Adrenal gland (tissue), 12 donors: ENCODE data around the gene UNC5CL. TPM values are rescaled to one million over a fixed set of nuclear protein-coding genes. Genes with fewer than 3 reads are reported as not detected.

ENCODE experiments used
- DNase-seq, 7 donors: peaks; one replicate each; pipeline ENCODE4 v3.0.0-alpha.2; 2019 to 2020
- H3K27ac ChIP-seq, 5 donors: fragments of 200-600 bp; sonication (generic) in 4 of 5; 1 replicate in 3 of 5; 2 replicates in 2 of 5; pipeline versions ENCODE4 v1.5.1 to v1.8.0; 2016 to 2020; ENCODE audit warnings: mild to moderate bottlenecking in 1 of 5
- H3K27me3 ChIP-seq: fragments of 200-600 bp; 2 replicates; pipeline ENCODE4 v1.8.0; 2021
- H3K36me3 ChIP-seq, 2 donors: fragments of 200-600 bp; replicated peaks in 1 of 2; 1 replicate in 1 of 2; 2 replicates in 1 of 2; pipeline versions ENCODE4 v1.5.1 to v1.8.0; 2018 to 2022
- H3K4me1 ChIP-seq, 2 donors: fragments of 200-600 bp; replicated peaks in 1 of 2; 1 replicate in 1 of 2; 2 replicates in 1 of 2; pipeline versions ENCODE4 v1.5.1 to v1.8.0; 2018 to 2021
- H3K4me3 ChIP-seq, 4 donors: fragments of 200-600 bp; sonication (generic) in 3 of 4; one replicate each; pipeline ENCODE4 v1.5.1; 2016 to 2018
- H3K9me3 ChIP-seq, 3 donors: fragments of 200-600 bp; sonication (generic) in 1 of 3; replicated peaks in 1 of 3; 1 replicate in 2 of 3; 2 replicates in 1 of 3; pipeline versions ENCODE4 v1.5.1 to v1.8.0; 2016 to 2021
- POLR2A ChIP-seq, 2 donors: fragments of 450-650 bp; IDR thresholded peaks; one replicate each; pipeline ENCODE4 v1.6.1; 2017; ENCODE audit warnings: antibody characterized with exemption in 2 of 2, mild to moderate bottlenecking in 2 of 2, moderate library complexity in 1 of 2
- WGBS, 4 donors: extraction: QIAGEN DNeasy Blood & Tissue Kit in 2 of 4; methylation state at CpG; one replicate each; pipeline versions ENCODE4 v1.1.5 to v1.1.7; 2013 to 2017; 5-methylcytosine and 5-hydroxymethylcytosine counted together
- intact Hi-C, 2 donors: fragments of 100-400 bp; cut with DNase I; formaldehyde crosslinking; loops; one replicate each; pipeline versions ENCODE4 v1.14.1 to v1.15.0; 2022 to 2023
- polyA plus RNA-seq, 3 donors: library from polyadenylated mRNA; stranded (reverse); fragments of 200-250 nt in 2 of 3; fragments of 350-450 nt in 1 of 3; fragmentation: Illumina TruSeq in 1 of 3; extraction: RNeasy Lipid Tissue Mini Kit (QIAGEN cat#74804) in 1 of 3; gene quantifications; one replicate each; pipeline ENCODE4 v1.2.3, GENCODE V29; 2013 to 2014
- total RNA-seq, 9 donors: library from RNA; depleted of rRNA in 4 of 9; stranded (reverse); fragments of >200 nt in 4 of 9; fragments of 120-200 nt in 1 of 9; fragmentation: NEBNext Ultra II Directional in 1 of 9; extraction: Animal tissue kit (Norgen Biotek cat#: 25700) in 1 of 9; gene quantifications; one replicate each; pipeline versions ENCODE4 v1.1.0 to v1.2.4, GENCODE V29; 2013 to 2023
- TF ChIP-seq, protein P1 (sequence below), 6 experiments: fragments of 450-650 bp in 4 of 6; fragments of 200-600 bp in 2 of 6; sonication (generic) in 1 of 6; IDR thresholded peaks; 1 replicate in 5 of 6; 2 replicates in 1 of 6; pipeline versions ENCODE4 v1.5.1 to v1.8.0; 2016 to 2021; ENCODE audit warnings: antibody characterized with exemption in 6 of 6, mild to moderate bottlenecking in 2 of 6, moderate library complexity in 1 of 6
- donor health status: healthy with polysubstance abuse.
- donor health status: Bipolar disorder and iron deficiency.
- donor health status: DM: yes; HTN: yes; CAD: no.
- donor health status: DM: no; HTN: no; CAD: no.
- donor health status: DM: no; HTN: no; CAD: no.
- donor health status: DM: yes; HTN: yes; CAD: no.

UNC5CL gene
- total and polyA plus RNA-seq, 12 donors, result 0.20 to 1.6 (median 0.86) TPM

DNA sequence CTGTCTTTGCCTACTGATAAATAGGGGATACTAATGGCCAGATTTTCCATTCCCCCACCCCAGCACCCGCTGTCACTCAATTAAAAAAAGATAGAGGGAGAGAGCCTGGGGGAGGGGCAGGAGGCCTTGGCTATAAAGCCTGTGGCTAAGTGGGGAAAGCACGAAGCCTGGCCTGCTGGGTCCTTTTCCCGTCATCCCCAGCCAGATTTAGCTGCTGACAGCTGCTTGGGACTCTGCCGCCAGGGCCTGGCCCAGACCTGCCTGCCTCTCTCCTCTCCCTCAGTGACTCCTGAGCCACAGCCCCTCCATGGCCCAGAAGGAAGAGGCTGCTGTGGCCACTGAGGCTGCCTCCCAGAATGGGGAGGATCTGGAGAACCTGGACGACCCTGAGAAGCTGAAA, 14.0 kb upstream of the UNC5CL start, which contains the start of gene APOBEC2:
APOBEC2 (plus strand) TSS at position 162 of the 400 bp plus-strand sequence; CDS start at position 308, 146 bp downstream.
- 47 to 77% (median 61%) methylated on average over 3 to 5 of the region's 5 CpGs for WGBS, 4 donors
- DNase-seq, result peak; percentile 27 to 66 (median 46)
- H3K4me1 ChIP-seq, result no peaks in the 10 kb centered on the region

DNA sequence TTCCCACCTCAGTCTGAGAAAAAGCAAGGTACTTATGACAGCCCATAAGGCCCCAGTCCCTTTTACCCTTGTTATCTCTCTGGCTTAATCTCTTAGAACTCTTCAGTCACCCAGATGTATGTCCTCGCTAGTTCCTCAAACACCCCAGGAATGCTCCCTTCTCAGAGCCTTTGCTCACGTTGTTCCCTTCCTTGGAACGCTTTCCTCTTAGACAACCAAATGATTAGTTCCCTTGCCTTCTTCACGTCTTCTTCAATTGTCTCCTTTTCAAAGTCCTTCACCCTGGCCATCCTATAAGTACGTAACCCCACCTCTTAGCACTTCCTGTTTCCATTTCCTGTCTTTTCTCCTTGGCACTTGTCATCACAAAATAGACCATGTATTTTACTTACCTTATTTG, 12.9 kb upstream of the UNC5CL start:
- intact Hi-C loops, result no loop called here
- Histone ChIP-seq H3K27me3 (no peaks in the 10 kb centered on the region), H3K9me3 (no peaks in the 10 kb centered on the region), H3K27ac (no peak overlapping the region), H3K36me3 (no peaks in the 10 kb centered on the region), H3K4me1 (no peaks in the 10 kb centered on the region), H3K4me3 (no peak overlapping the region)
- WGBS, 4 donors, result 73 to 82% (median 78%) methylated on average over 5 of the region's 5 CpGs
- DNase-seq, result peak in 1 of 7 donors; percentile 11
- TF ChIP-seq, protein P1, sequence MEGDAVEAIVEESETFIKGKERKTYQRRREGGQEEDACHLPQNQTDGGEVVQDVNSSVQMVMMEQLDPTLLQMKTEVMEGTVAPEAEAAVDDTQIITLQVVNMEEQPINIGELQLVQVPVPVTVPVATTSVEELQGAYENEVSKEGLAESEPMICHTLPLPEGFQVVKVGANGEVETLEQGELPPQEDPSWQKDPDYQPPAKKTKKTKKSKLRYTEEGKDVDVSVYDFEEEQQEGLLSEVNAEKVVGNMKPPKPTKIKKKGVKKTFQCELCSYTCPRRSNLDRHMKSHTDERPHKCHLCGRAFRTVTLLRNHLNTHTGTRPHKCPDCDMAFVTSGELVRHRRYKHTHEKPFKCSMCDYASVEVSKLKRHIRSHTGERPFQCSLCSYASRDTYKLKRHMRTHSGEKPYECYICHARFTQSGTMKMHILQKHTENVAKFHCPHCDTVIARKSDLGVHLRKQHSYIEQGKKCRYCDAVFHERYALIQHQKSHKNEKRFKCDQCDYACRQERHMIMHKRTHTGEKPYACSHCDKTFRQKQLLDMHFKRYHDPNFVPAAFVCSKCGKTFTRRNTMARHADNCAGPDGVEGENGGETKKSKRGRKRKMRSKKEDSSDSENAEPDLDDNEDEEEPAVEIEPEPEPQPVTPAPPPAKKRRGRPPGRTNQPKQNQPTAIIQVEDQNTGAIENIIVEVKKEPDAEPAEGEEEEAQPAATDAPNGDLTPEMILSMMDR (IDR thresholded peaks at IDR 0.05), result no peak
- TF ChIP-seq POLR2A (IDR thresholded peaks at IDR 0.05), result no peak

More for the DNA sequence above, 14.0 kb upstream of the UNC5CL start, which contains the start of gene APOBEC2:
- no peak for TF ChIP-seq POLR2A (IDR thresholded peaks at IDR 0.05)
- TF ChIP-seq, protein P1 (IDR thresholded peaks at IDR 0.05), result no peak
- intact Hi-C loops, result no loop called here
- Histone ChIP-seq H3K4me3 (no peak within 1 kb of the TSS), H3K27ac (peak within 1 kb of the TSS in 1 of 5 donors; percentile 56), H3K27me3 (no peaks in the 10 kb centered on the region), H3K36me3 (no peaks in the 10 kb centered on the region), H3K9me3 (no peaks in the 10 kb centered on the region)

DNA sequence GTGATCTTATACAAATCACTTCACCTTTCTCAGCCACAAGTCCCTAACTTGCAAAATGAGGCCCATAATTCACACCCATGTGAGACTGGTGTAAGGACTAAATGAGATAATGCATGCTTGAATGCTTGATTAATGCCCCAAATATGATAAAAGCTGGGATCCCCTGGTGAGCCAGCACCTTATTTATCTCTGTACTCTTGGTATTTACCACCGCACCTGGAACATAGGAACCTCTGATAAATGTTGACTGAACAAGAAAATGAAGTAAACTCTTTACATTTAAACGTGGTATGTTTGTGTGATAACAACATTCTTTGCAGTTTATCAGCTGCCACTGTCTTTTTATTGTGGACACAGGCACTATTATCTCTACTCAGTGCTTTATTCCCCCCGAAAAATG, 11.5 kb upstream of the UNC5CL start:
- no peak overlapping the region for H3K27ac ChIP-seq
- TF ChIP-seq, protein P1 (IDR thresholded peaks at IDR 0.05), result no peak
- TF ChIP-seq POLR2A (IDR thresholded peaks at IDR 0.05), result no peak
- no peak overlapping the region for H3K4me3 ChIP-seq
- H3K9me3 ChIP-seq, result no peaks in the 10 kb centered on the region
- no peaks in the 10 kb centered on the region for H3K4me1 ChIP-seq
- 83 to 88% (median 85%) methylated on average over 3 of the region's 3 CpGs for WGBS, 4 donors
- no peaks in the 10 kb centered on the region for H3K36me3 ChIP-seq
- DNase-seq, result no peak
- H3K27me3 ChIP-seq, result no peaks in the 10 kb centered on the region
- intact Hi-C loops, result no loop called here

DNA sequence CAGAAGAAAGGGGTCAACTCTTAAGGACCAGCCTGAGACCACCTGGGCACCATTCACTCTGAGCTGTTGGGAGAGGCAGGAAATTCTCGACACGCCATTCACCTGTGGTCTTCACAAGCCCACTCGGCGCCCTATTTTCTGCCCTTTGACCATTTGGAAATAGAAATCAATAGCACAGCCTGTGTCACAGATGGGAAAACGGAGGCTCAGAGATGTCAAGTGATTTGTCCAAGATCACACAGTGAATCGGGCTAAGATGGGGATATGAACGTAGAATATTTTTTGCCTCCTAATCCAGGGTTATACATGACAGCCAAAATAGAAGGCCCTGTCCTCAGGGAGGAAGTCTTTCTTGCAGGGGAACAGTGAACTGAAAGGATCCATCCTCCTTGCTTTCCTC, 10.9 kb upstream of the UNC5CL start:
- intact Hi-C loops, result no loop called here
- Histone ChIP-seq H3K36me3 (no peaks in the 10 kb centered on the region), H3K27ac (no peak overlapping the region), H3K4me1 (no peaks in the 10 kb centered on the region), H3K4me3 (no peak overlapping the region), H3K27me3 (no peaks in the 10 kb centered on the region), H3K9me3 (no peaks in the 10 kb centered on the region)
- peak in 1 of 7 donors; percentile 10 for DNase-seq
- 78 to 91% (median 83%) methylated on average over 7 of the region's 7 CpGs for WGBS, 4 donors
- TF ChIP-seq, protein P1 (IDR thresholded peaks at IDR 0.05), result no peak
- no peak for TF ChIP-seq POLR2A (IDR thresholded peaks at IDR 0.05)
